HG03066 (cell line): ENCODE data around the gene DCLK1.

Experiments used
- ATAC-seq: cut with Tn5 transposase; IDR thresholded peaks from one replicate; pipeline ENCODE4 v1.9.1; 2021; ENCODE audit warnings: low read depth; ENCODE audit not compliant: unreplicated experiment

Gene DCLK1

DNA sequence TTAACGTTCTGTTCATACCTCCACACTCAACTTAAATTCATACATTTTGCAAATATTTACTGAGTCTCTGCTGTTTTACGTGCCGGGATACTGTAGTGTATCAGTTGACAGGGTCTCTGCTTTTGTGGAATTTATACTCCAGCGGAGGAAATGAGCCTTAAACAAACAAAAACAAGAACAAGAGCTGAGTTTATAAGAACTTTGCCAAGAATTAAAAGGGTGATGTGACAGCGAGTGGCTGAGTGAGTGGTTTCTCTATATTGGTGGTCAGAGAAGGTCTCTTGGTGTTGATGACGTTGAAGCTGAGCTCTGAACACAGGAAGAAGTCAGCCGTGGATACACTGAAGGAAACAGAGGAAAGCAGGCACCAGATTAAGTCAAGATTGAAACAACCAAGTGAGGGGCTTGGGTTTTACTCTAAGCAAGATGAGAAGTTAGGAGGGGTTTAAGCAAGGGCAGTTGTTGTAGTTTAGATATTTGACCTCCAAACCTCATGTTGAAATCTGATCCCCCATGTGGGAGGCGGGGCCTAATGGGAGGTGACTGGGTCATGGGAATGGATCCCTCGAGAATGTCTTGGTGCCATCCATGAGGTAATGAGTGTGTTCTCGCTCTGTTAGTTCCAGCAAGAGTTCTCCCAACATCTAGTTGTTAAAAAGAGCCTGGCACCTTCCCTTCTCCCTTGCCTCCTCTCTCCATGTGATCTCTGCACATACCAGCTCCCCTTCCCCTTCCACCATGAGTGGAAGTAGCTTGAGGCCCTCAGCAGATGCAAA lies 248.3 kb downstream of the DCLK1 start:
- no peak for ATAC-seq

DNA sequence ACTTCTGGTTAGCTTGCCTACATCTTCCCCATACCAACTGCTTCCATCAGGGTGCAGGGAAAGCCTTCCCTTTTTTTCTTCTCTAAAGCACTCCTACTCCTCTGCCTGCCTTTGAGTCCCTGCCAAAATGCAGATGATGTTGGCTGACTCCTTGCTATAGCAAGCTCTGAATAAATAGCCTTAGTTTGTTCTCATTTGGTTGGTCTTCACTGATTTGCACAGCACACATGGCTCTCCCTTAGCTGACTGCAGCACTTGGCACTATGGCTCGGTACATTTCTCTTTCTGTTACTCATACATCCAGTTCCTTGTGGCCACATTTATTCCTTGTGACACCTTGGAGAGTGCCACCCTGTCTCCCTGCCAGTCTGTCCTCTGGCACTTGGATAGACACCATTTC lies 249.8 kb downstream of the DCLK1 start:
- ATAC-seq: no peak

DNA sequence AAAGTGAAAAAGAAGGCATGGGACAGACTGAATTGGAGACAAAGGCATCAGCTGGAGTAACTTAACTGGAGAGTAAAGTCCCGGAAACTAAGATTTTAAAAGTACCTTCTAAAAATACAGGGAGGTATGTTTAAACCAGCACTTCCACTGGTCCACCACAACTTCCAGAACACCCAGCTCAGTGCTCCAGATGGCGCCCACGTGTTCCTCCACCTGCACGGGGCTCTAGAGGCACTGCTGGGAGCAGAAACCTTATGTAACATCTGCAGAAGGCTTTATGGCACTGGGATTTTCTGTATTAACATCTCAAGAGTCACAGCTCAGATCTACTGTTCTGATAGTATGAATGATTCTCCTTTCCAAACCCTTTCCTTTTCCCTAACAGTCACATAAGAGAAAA lies 252.1 kb downstream of the DCLK1 start:
- no peak for ATAC-seq

DNA sequence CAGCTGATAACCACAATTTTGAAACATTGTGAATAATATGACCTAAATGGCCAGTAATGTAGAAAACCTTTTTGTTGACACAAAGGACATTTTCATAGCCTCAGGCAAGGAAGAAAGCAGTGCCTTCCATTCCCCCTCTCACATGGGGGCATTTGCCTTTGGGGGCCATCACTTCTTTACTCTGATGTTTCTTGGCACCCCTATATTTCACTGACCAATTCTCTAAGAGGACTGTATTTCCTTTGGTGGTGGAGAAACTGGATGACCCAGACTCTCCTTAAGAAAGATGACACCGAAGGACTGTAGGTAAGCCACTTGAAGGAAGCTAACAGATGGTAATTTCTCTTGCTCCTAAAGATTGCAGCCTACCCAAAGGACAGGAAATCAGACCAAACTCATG lies 254.6 kb downstream of the DCLK1 start:
- ATAC-seq: no peak

DNA sequence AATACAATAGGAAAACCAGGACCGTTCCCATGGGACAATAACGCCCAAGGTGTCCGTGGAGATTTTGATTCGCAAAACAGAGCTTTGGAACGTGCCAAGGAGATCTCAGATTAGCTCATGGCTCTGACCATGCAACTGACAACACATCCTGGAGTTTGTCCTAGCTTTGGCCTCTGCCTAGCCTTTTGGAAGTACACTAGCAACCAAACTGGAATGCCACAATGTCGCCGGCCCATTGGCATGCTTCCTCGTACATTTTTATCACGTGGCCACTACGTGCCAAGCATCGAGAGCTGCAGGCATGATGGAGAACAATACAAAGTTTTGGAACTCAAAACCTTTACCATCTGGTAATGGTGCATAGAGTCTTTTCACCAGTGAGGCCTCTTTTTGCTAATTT lies 256.5 kb downstream of the DCLK1 start:
- no peak for ATAC-seq

DNA sequence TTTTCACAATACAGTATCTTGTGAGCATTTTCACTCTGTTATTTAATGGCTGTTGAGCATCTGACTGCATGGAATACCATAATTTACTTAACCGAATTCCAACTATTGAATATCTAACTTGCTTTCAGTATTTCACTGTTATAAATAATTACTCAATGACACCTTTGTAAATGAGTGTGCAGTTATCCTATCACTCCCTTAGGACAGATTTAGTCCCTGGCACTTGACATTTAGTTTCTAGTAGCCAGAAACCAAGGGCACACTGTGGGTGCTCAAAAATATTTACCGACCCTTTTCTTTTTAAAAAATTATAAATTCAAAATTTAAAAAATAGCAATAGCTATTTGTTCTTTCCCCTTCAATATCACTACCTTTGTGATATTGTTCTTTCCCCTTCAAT lies 258.8 kb downstream of the DCLK1 start:
- no peak for ATAC-seq

DNA sequence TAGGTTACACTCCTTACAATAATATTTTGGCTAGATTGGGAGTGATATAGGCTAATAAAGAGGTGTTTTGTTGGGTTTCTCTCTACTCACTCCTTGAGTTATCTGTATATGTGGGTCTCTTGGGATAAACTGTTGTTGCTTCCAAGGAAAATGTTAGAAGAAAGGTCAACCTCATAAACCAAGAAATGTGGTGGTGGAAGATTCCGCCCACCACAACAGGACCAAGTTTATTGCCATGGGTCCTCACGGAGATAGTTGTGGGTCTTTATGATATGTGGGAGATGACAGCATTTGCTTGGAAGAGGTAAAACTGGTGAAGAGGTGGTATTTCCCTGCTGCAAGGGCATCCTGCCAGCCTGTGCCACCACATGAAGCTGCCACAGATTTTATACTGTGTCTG lies 259.6 kb downstream of the DCLK1 start:
- no peak for ATAC-seq

DNA sequence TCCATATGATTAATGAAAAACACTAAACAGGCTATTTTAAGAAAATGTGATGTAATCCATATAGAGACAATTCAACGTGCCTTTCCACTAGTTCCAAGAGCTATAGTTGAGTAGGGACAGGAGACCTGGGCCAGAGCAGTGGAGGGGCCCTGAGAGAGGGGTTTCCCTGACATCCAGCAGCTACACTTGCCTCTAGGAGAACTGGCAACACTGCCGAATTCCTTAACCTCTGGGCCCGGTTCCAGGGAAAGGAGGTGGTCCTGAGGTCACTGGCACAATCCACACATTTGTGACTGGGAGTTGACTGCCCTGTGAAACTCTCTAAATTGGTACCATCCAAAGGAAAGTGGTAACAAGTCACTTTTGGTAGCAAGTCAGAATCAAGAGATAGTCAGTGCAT lies 264.4 kb downstream of the DCLK1 start:
- ATAC-seq: no peak

DNA sequence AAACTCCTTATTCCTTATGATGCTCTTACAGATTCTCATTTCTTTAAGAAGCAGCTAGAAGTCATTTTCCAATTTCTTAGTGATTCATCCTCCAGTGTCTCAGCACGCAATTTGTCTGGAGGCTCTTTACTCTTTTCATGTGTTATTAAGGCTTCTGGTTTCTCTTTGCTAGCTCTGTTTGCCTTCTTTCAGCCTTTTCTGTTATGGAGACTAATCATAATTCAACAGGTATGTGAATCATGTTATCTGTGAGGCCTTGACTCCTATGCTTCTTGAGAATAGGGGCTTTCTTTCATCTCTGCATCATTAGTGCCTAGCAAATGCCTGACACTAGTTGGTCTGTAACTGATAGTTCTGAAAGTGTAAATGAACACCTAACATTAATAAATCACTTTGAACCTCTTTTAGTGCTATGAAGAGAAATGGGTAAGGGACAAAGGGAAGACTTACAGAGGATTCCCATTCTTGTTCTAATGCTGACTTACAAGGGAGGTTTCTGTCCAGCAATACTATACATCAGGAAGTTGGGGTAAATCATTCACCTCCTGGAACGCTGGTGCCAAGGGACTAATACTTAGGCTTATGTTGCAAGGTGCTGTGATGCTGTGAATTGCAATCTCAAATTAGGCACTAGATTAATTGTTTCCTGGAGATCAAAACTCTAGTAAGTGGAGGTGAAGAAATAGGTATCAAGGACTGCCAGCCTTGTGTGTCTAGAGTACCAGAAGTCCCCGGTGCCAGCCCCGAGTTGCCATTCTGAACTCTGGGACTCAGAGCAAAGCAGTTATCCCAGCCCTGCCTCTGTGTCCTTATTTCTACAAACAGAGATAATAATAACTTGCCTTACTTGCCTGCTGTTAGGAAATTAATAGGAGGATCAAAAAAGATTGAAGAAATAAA lies 265.6 kb downstream of the DCLK1 start:
- no peak for ATAC-seq

DNA sequence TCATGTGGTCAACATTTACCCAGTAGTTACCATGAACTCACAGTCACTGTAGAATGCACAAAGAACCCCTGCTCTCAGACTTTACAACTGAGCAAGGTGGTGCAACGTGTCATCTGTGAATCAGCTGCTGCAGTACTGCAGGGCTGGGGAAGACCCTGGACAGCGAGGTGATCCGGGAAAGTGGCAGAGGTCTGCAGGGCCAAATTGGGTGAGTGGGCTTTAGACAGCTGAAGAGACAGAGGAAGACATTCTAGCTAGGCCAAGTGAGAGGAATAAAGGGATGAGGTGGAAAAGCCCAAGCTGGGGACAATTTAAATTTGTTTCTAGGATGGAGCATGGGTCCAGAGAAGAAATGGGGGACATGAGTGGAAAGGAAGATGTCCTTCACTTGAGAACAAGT lies 270.5 kb downstream of the DCLK1 start:
- no peak for ATAC-seq

DNA sequence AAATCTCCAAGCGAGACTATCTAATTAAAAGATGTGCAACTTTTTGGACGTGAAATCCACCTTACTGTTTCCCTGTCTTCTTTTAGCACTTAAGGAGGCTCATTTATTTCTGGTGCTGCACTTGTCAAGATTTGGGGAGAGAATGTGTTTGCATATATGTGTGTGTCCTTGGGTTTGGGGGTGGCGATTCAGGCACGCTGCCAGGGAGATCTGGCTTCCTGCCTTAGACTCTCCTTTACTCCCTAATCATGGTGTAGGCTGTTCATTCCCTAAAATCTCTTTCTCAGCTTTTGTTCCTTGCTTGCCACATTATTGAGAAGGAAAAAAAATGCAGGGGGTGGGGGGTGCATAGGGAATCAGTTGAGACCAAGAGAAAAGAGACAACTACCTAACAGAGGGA lies 271.2 kb downstream of the DCLK1 start:
- no peak for ATAC-seq

DNA sequence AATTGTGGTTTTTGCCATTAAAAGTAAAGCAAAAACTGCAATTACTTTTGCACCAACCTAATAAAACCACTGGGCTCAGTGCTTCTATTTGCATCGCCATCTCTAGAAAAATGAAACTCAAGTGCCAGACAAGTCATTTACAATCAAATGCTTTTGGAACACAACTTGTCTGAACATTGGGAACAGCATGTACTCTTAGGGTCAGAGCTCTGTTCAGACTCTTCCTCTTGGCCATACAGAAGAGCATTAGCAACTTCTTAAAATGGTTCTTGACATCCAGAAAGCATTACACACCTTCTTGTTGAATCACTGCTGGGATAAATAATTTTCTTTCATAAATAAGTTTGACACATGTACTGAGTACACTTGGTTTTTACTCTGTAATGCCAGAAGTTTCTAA lies 272.5 kb downstream of the DCLK1 start:
- no peak for ATAC-seq

DNA sequence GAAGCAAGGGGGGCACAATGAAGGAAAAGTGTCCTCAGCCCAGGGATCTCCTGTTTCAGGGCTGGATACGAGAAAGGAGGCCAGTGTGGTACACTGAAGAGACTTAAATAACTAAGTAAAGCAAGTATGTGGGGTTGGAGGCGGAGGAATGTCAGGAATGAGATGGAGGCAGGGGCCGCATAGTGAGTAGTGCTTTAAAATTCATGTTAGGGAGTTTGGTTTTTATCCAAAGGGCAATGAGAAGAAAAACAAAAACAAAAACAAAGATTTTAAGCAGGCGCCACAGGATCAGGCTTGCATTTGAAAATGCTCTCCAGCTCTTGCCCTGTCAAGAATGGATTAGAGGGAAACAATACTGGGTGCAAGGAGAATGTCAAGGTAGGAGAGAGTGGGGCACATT lies 273.4 kb downstream of the DCLK1 start:
- no peak for ATAC-seq

DNA sequence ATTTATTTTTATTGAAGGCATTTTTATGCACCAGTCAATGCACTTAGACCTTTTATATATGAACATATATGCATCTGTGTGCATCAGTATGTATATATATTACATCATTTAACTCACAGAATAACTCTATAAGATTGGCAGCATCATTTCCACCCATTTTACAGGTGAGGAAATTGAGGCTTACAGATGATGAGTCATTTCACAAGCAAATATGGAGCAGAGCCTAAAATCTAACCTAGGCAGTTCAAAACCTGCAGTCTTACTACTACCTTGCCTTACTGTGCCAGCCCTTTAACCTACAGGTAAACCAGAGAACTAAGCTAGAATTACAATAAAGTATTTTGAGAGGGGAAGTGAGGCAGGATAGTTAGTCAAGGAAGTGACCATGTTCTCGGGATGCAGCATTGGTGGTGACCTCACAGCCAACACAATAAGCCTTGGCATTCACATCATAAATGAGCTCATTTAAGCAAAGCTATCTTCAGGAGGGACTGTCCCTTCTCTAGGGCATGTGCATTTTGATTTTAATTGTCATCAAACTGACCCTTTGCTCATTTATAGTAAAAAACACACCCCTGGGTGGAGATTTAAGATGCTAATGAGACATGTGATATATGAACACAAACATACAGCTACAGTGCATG lies 274.3 kb downstream of the DCLK1 start:
- no peak for ATAC-seq

DNA sequence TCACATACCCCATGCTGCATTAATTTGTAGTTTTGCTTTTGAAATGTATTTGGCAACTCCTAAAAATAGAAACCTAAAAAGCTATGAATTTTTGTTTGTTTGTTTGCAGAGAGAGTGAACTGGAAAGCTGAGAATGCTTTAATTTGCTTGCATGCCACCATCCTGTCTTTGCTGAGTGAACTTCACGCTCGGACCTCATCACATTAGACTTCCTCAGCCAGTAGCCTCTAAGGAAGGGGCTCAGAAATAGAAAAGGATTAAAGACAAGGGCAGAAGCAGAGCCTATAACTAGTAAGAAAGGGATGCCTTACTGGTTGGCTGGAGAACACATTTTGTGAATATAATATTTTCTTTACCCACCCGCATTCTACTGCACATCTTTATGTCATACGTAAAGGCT lies 275.1 kb downstream of the DCLK1 start:
- ATAC-seq: no peak

DNA sequence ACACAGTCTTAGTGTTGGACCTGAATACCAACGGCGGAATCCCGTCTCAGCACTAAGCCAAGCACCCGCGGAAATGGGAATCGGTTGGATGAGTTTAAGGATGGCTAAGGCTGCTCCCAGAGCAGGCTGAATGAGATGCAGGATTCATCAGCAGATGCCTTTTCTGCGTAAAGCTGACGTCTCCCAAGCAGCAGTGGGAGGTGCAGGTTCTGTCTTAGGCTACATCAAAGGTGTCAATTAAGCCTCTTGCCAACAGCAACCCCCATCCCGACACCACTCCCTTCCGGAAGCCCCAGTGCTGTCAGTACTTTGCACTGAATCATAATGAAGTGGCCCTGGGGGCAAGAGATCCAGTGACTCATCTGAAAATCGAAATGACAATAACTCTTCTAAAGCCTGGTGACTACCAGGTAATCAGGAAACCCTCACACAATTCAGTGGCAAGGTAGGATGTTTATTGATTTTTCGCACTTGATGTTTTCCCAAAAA lies 275.6 kb downstream of the DCLK1 start:
- ATAC-seq: no peak

DNA sequence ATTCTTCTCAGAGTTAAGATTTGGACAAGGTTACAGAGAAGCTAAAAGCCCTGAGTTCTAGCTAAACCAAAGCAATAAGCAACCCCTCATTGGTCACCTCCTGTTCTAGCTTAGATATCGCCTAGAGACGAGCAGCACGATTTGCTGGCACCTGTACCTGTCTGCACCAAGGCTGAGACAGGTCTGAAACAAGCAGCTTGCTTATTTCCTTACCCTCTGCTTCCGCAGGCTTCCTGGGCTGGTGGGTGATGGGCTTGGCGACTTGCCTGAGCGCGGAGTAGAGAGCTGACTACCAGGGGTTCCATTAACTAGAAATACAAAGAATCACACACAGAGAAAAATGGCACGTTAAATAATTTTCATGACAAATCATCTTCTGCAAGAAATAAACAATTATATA lies 276.9 kb downstream of the DCLK1 start:
- no peak for ATAC-seq

DNA sequence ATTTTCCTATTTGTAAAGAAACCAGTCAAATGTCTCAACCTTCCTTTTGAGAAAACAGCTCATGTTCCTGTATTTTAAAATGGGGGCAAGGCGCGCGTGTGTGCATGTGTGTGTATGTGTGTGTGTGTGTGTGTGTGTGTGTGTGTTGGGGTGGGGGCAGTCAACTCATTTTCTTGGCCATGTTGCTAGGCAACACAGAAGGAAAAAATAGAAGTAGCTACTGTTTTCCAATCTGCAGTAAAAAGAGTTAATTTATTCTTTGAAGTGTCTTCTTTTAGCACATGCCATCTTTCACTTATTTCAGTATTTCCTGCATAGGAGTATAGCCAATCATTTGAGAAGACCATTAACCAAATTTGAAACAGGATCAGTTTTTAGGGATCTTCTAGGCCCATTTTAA lies 279.3 kb downstream of the DCLK1 start:
- no peak for ATAC-seq

DNA sequence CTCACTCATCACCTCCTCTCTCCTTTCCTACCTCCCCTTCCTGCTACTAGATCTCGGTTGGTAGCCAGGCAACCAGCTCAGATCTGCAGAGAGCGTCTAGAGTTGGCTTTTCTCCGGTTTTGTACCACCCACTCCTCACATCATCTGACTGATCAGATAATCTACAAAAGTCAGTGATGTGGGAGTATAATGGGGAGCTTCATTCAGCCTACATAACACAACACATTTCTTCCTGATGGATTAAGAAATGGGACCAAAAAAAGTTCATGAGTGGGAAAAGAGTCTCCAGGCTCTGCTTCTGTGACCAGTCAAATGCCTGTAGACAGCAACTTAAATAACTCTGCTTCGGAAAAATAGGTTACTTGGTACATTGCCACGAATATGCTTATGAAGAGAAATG lies 279.8 kb downstream of the DCLK1 start:
- no peak for ATAC-seq

DNA sequence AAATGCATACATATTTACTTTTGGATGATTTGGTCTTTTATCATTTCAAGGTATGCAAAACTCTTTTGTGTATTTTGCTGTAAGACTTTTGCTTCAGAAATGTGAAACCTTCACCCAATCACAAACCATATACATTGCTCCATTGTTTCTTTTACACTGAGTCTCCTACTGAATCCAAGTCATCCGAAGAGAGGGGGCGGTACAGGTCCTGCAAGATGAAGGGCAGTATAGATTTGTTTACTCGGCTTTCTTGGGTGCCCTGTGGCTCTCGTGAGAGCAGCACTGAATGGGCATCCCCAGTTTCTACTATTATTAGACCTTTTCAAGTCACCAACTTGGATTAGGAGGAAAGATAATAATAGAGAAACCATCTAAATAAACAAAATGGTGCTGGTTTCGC lies 280.6 kb downstream of the DCLK1 start:
- no peak for ATAC-seq

DNA sequence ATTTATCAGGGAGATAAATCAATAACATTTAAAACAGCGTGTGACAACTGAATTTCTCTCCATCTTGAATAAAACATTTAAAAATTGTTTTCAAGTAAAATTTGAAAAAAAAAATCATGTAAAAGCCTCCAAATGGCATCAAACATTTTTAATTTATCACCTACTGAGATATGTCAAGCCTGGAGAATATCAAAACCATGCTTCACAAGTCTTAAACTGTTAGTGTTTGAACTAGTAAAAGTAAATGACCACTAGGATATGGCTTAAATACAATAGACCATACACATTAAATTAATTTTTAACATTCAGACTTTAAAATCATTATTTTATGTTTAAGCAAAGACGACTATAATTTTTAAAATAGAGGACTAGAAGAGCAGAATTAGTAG lies 281.9 kb downstream of the DCLK1 start:
- ATAC-seq: no peak
